ENCODE results near the gene TGFB2. TPM values are rescaled to one million over a fixed set of nuclear protein-coding genes. Genes with fewer than 3 reads are reported as not detected.

TGFB2 gene
- total RNA-seq, 1 experiment from 2014 or later: 0.34 TPM

GRCh38 chr1:218352075-218352438 is 6.9 kb downstream of the TGFB2 start:
- Histone ChIP-seq H3K4me1 (ENCODE audit: control insufficient read depth in 1 of 2, insufficient read depth in 2 of 2, low read length in 2 of 2) (peaks cover 14 to 15% of the 10 kb centered on the region in 2 experiments; a peak in 3 of 4 replicates), H3K4me3 (replicated peaks in 1 of 2; ENCODE audit: low read depth in 1 of 2, low read length in 2 of 2) (no peak overlapping the region), H3K9me2 (ENCODE audit: insufficient read depth) (no peaks in the 10 kb centered on the region), H3K9ac (ENCODE audit: low read length) (no peak overlapping the region), H3K9me3 (ENCODE audit: control insufficient read depth in 1 of 2, insufficient read depth in 1 of 2, low read depth in 1 of 2, low read length in 2 of 2) (no peaks in the 10 kb centered on the region), H3K4me2 (ENCODE audit: low read length) (no peak overlapping the region), H3K79me2 (ENCODE audit: insufficient read depth, low read length) (no peaks in the 10 kb centered on the region), H3K27me3 (ENCODE audit: insufficient read depth, low read length) (no peaks in the 10 kb centered on the region), H4K20me1 (ENCODE audit: insufficient read depth) (no peaks in the 10 kb centered on the region), H2AFZ (ENCODE audit: low read depth, low read length, poor library complexity, severe bottlenecking) (no peak overlapping the region), H3K27ac (ENCODE audit: low read depth, low read length) (no peak overlapping the region), H3K36me3 (ENCODE audit: control insufficient read depth in 1 of 2, insufficient read depth in 2 of 2, low read length in 2 of 2) (no peaks in the 10 kb centered on the region)
- TF ChIP-seq POLR2A (IDR thresholded peaks at IDR 0.05; ENCODE audit: borderline replicate concordance, extremely low read depth, insufficient read depth, insufficient read length) (no peak), FOSL1 (IDR thresholded peaks at IDR 0.05; ENCODE audit: low read depth) (no peak), ELF1 (IDR thresholded peaks at IDR 0.05; ENCODE audit: borderline replicate concordance, low read depth) (no peak), ATF3 (IDR thresholded peaks at IDR 0.05) (no peak), POLR2AphosphoS5 (IDR thresholded peaks at IDR 0.05; ENCODE audit: low read depth, low read length) (no peak), CTCF (IDR thresholded peaks at IDR 0.05 in 2 of 3, conservative IDR thresholded peaks at IDR 0.05 in 1 of 3; ENCODE audit: borderline replicate concordance in 1 of 3, insufficient read depth in 1 of 3, low read depth in 2 of 3, low read length in 2 of 3) (no peak), CBX3 (IDR thresholded peaks at IDR 0.05; ENCODE audit: low read depth) (no peak), YY1 (IDR thresholded peaks at IDR 0.05; ENCODE audit: extremely low read depth, insufficient replicate concordance, low read depth, low read length) (no peak), EZH2 (IDR thresholded peaks at IDR 0.05) (no peak), SRF (IDR thresholded peaks at IDR 0.05; ENCODE audit: low read depth) (no peak), TCF7L2 (IDR thresholded peaks at IDR 0.05; ENCODE audit: borderline replicate concordance, extremely low read depth, insufficient read depth, insufficient read length) (no peak)
- ChIA-PET CTCF (no interaction called here), RAD21 (ENCODE audit: low non-redundant PET in 1 of 2, low total read pairs in 2 of 2, uncharacterized antibody in 2 of 2, unreplicated experiment in 2 of 2) (no interaction called here), POLR2A (no interaction called here)
- DNase-seq (ENCODE audit: low read depth, low spot score): no peak
- no peak for ATAC-seq
- intact Hi-C loops (cut with micrococcal nuclease): no loop called here
- BruUV-seq (replicated peaks): no TSS peak
